ENCODE measurements around the gene KCNV2.

DNA sequence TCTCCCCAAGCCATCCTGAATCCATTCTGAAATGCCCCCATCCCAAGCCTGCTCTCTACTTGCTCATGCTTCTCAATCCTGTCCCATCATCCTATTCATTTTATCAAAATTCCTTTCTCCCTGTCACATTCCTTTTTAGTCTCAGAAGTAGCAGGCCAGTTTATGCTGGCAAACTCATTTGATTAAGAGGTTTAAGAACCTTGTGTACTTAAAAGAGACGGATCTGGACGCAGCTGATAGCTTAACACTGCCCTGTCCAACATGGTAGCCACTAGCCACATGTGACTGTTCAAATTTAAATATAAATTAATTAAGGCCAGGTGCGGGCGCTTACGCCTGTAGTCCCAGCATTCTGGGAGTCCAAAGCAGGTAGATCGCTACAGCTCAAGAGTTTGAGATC, 5.6 kb upstream of the KCNV2 start:
- TF ChIP-seq DMAP1 (CRISPR knock-in tag; IDR thresholded peaks at IDR 0.05) (no peak), FOSL2 (CRISPR knock-in tag; IDR thresholded peaks at IDR 0.05) (no peak), MXD4 (CRISPR knock-in tag; IDR thresholded peaks at IDR 0.05) (no peak), ZFX (CRISPR knock-in tag; IDR thresholded peaks at IDR 0.05; ENCODE audit: low read depth) (no peak), KAT7 (CRISPR knock-in tag; IDR thresholded peaks at IDR 0.05; ENCODE audit: borderline replicate concordance) (no peak), POLR2A (IDR thresholded peaks at IDR 0.05; ENCODE audit: insufficient read depth in 1 of 2, low read depth in 2 of 2, low read length in 2 of 2) (no peak), KLF13 (CRISPR knock-in tag; IDR thresholded peaks at IDR 0.05) (no peak), ZMYM2 (CRISPR knock-in tag; IDR thresholded peaks at IDR 0.05) (no peak), PRPF4 (IDR thresholded peaks at IDR 0.05; ENCODE audit: low read depth, low read length, poor library complexity, severe bottlenecking) (no peak)
